ENCODE measurements around the gene ATP2C2. TPM values are rescaled to one million over a fixed set of nuclear protein-coding genes. Genes with fewer than 3 reads are reported as not detected.

The ATP2C2 gene
- total RNA-seq, 1 experiment from 2014 or later = 20.3 TPM

GRCh38 chr16:84450176-84450865 is 82.0 kb downstream of the ATP2C2 start:
- TF ChIP-seq ZBTB33 (IDR thresholded peaks at IDR 0.05; ENCODE audit: extremely low read depth, insufficient replicate concordance, low read length) (no peak), EZH2phosphoT487 (IDR thresholded peaks at IDR 0.05; ENCODE audit: borderline replicate concordance) (no peak), POLR2A (IDR thresholded peaks at IDR 0.05; ENCODE audit: borderline replicate concordance, extremely low read depth, insufficient read depth, insufficient read length) (no peak), YY1 (IDR thresholded peaks at IDR 0.05; ENCODE audit: extremely low read depth, insufficient replicate concordance, low read depth, low read length) (no peak), CBX3 (IDR thresholded peaks at IDR 0.05; ENCODE audit: low read depth) (no peak), REST (IDR thresholded peaks at IDR 0.05; ENCODE audit: low read depth) (no peak), SRF (IDR thresholded peaks at IDR 0.05; ENCODE audit: low read depth) (no peak), JUND (IDR thresholded peaks at IDR 0.05) (no peak), TCF7L2 (IDR thresholded peaks at IDR 0.05; ENCODE audit: borderline replicate concordance, extremely low read depth, insufficient read depth, insufficient read length) (no peak), EGR1 (IDR thresholded peaks at IDR 0.05; ENCODE audit: low read depth) (no peak), ATF3 (IDR thresholded peaks at IDR 0.05) (no peak), FOSL1 (IDR thresholded peaks at IDR 0.05; ENCODE audit: low read depth) (no peak), CTCF (IDR thresholded peaks at IDR 0.05 in 2 of 3, conservative IDR thresholded peaks at IDR 0.05 in 1 of 3; ENCODE audit: borderline replicate concordance in 1 of 3, insufficient read depth in 1 of 3, low read depth in 2 of 3, low read length in 2 of 3) (no peak), CEBPB (IDR thresholded peaks at IDR 0.05; ENCODE audit: low read depth) (no peak), ZFX (IDR thresholded peaks at IDR 0.05) (no peak), POLR2AphosphoS5 (IDR thresholded peaks at IDR 0.05; ENCODE audit: low read depth, low read length) (no peak), RAD21 (IDR thresholded peaks at IDR 0.05; ENCODE audit: low read depth) (no peak), ZNF274 (IDR thresholded peaks at IDR 0.05; ENCODE audit: low read depth, low read length) (no peak), MAX (IDR thresholded peaks at IDR 0.05) (no peak)
- BruUV-seq (replicated peaks) = no TSS peak
- H3K9me3 ChIP-seq (ENCODE audit: control insufficient read depth in 1 of 2, insufficient read depth in 1 of 2, low read depth in 1 of 2, low read length in 2 of 2) = no peaks in the 10 kb centered on the region
- CTCF ChIA-PET = no interaction called here
- no peaks in the 10 kb centered on the region for H3K79me2 ChIP-seq (ENCODE audit: insufficient read depth, low read length)
- no peaks in the 10 kb centered on the region for H3K4me1 ChIP-seq (ENCODE audit: control insufficient read depth in 1 of 2, insufficient read depth in 2 of 2, low read length in 2 of 2)
- H3K27ac ChIP-seq (ENCODE audit: low read depth, low read length) = no peak overlapping the region
- intact Hi-C loops (cut with micrococcal nuclease) = no loop called here
- no peak overlapping the region for H3K4me2 ChIP-seq (ENCODE audit: low read length)
- H3K36me3 ChIP-seq (ENCODE audit: control insufficient read depth in 1 of 2, insufficient read depth in 2 of 2, low read length in 2 of 2) = no peaks in the 10 kb centered on the region; a peak in 1 of 4 replicates
- H4K20me1 ChIP-seq (ENCODE audit: insufficient read depth) = no peaks in the 10 kb centered on the region
- DNase-seq (ENCODE audit: low read depth, low spot score) (no peak), ATAC-seq (no peak)
- RAD21 ChIA-PET (ENCODE audit: low non-redundant PET in 1 of 2, low total read pairs in 2 of 2, uncharacterized antibody in 2 of 2, unreplicated experiment in 2 of 2) = no interaction called here
- no peak overlapping the region for H2AFZ ChIP-seq (ENCODE audit: low read depth, low read length, poor library complexity, severe bottlenecking)
- POLR2A ChIA-PET = no interaction called here
- no peak overlapping the region for H3K9ac ChIP-seq (ENCODE audit: low read length)
- no peak overlapping the region for H3K4me3 ChIP-seq (replicated peaks in 1 of 2; ENCODE audit: low read depth in 1 of 2, low read length in 2 of 2)
- no peaks in the 10 kb centered on the region for H3K27me3 ChIP-seq (ENCODE audit: insufficient read depth, low read length)
- H3K9me2 ChIP-seq (ENCODE audit: insufficient read depth) = no peaks in the 10 kb centered on the region

Data from HCT116 (cell line).